H1 (cell line): Measurements from ENCODE around the gene RPS6KA4. TPM values are rescaled to one million over a fixed set of nuclear protein-coding genes. Genes with fewer than 3 reads are reported as not detected.

Experiments used
- BCL11A ChIP-seq, 2 experiments: IDR thresholded peaks; one replicate each; pipeline ENCODE4 v1.6.1; 2011; ENCODE audit warnings: low read depth in 2 of 2, low read length in 2 of 2, mild to moderate bottlenecking in 2 of 2
- FOSL1 ChIP-seq: IDR thresholded peaks from 2 replicates; pipeline ENCODE4 v1.6.1; 2011; ENCODE audit warnings: mild to moderate bottlenecking, low read depth, low read length, moderate library complexity; ENCODE audit not compliant: insufficient read depth
- TAF7 ChIP-seq: optimal IDR thresholded peaks from 2 replicates; pipeline ENCODE3; 2011; ENCODE audit warnings: low read depth, mild to moderate bottlenecking, inconsistent platforms, low read length, moderate library complexity, borderline replicate concordance
- polyA plus RNA-seq, 7 experiments: library from polyadenylated mRNA; depleted of rRNA in 3 of 7; stranded (reverse) in 5 of 7; unstranded in 2 of 7; fragments of >200 nt in 5 of 7; fragments of 200-250 nt in 2 of 7; gene quantifications; 1 replicate in 5 of 7; 2 replicates in 1 of 7; 4 replicates in 1 of 7; pipeline versions ENCODE4 v1.2.1 to v1.2.3, GENCODE V29; 2011 to 2013; ENCODE audit warnings: missing spikeins in 2 of 7, mixed read lengths in 2 of 7
- total RNA-seq: library from RNA; stranded (reverse); fragmentation: NEBNext Ultra II Directional; extraction: Animal tissue kit (Norgen Biotek cat#: 25700); gene quantifications from 2 replicates; pipeline ENCODE4 v1.2.1, GENCODE V29; 2021
- TF ChIP-seq, protein P1 (sequence below): IDR thresholded peaks from 2 replicates; pipeline ENCODE4 v1.6.1; 2011; ENCODE audit warnings: low read depth, mild to moderate bottlenecking, low read length; ENCODE audit not compliant: insufficient read depth
- TF ChIP-seq, protein P2 (sequence below): IDR thresholded peaks from 2 replicates; pipeline ENCODE4 v1.6.1; 2012; ENCODE audit warnings: inconsistent platforms

The RPS6KA4 gene
- total and polyA plus RNA-seq, 2 of the 8 experiments (the other 6 are each of a cell fraction or from before 2014, with no cell fraction given) = 8.2 to 12.6 TPM

DNA sequence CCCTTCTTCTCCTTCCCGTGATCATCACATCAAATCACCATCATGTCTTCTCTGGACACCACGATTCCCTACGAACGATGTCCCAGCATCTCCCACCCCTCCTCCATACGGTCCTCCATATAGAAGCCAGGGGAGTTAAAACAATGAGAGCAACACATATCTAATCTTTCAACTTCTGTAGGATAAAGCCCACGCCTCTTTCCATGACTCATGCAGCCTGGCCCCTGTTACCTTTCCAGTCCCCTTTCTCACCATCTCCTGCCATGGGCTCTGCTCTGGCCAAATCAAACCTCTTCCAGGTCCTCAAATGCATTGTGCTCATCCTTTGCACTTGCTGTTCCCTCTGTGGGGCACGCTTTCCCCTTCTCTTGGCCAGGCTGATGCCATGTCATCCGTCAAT lies 23.6 kb downstream of the RPS6KA4 start (continued):
- no peak for TF ChIP-seq BCL11A (IDR thresholded peaks at IDR 0.05; ENCODE audit: low read depth in 2 of 2, low read length in 2 of 2)
- TF ChIP-seq, protein P1, sequence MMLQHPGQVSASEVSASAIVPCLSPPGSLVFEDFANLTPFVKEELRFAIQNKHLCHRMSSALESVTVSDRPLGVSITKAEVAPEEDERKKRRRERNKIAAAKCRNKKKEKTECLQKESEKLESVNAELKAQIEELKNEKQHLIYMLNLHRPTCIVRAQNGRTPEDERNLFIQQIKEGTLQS = no peak
- no peak for TF ChIP-seq TAF7
- TF ChIP-seq, protein P2, sequence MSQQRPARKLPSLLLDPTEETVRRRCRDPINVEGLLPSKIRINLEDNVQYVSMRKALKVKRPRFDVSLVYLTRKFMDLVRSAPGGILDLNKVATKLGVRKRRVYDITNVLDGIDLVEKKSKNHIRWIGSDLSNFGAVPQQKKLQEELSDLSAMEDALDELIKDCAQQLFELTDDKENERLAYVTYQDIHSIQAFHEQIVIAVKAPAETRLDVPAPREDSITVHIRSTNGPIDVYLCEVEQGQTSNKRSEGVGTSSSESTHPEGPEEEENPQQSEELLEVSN = no peak
- TF ChIP-seq FOSL1 = no peak
